GM21737 (cell line): Measurements from ENCODE around the gene ICA1L.

Source experiments
- ATAC-seq: cut with Tn5 transposase; IDR thresholded peaks from one replicate; pipeline ENCODE4 v1.9.1; 2021; ENCODE audit warnings: mild to moderate bottlenecking, moderate library complexity; ENCODE audit not compliant: unreplicated experiment

The ICA1L gene

GRCh38 chr2:202750763-202751427 is 120.7 kb downstream of the ICA1L start:
- ATAC-seq, result no peak

DNA sequence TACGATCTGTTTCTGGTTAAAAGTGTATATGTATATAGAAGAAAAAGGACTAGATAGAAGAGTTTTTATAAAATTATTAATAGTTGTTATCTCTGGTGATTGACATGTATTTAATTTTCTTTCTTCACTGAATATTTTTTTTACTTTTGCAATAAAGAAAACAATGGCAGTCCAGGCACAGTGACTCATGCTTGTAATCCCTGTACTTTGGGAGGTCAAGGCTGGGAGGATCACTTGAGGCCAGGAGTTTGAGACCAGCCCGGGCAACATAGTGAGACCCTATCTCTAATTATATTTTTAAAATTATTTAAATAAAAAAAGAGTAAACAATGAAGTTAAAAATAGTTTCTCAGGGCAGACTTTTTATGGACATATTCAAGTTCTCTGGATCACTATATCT is 122.1 kb downstream of the ICA1L start:
- ATAC-seq, result no peak

DNA sequence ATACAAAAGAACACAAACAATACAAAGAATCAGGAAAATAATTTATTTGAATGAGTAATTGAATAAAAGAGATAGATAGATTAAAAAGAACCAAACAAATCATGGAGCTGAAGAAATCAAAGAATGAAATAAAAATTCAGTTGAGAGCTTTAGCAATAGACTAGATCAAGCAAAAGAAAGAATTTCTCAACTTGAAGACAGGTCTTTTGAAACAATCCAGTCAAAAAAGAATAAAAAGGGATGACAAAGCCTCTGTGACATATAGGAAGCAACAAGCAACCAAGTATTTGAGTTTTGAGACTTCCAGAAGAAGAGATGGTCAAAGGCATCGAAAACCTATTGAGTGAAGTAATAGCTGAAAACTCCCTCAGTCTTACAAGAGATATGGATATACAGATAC is 128.0 kb downstream of the ICA1L start:
- no peak for ATAC-seq

- no peak for ATAC-seq
Observed at GRCh38 chr2:202736826-202737225, 134.7 kb downstream of the ICA1L start.

DNA sequence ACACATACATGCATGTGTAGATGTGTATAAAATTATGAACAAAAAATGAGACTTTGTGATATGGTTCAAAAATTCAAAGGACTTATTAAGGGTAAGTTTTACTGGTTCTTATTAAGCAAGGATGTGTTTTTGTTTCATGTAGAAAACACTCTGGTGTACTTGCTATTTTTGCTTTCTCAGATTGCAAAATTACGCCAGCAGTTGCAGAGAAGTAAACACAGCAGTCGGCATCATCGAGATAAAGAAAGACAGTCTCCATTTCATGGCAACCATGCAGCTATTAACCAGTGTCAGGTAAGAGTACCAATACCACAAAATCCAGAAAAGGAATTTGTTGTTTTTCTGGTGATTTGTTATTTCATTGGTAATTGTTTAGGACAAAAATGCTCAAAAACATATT is 145.5 kb downstream of the ICA1L start:
- ATAC-seq, result no peak

DNA sequence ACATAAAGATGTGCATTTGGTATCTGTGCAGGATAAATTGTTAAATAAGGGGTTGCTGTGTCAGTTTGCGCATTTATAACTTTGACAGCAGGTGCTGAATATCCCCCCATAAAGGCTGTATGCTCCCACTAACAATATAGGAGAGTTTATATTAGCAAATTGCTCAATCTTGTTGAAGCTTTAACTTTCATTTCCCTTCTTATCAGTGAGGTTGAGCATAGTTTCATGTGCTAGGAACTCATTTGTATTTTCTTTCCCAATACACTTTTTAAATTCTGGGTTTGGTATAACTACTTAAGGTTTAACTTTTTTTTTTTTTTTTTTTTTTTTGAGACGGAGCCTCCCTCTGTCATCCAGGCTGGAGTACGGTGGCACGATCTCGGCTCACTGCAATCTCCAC is 147.8 kb downstream of the ICA1L start:
- no peak for ATAC-seq
